HEK293 (cell line): Measurements from ENCODE around the gene ABHD12B.

Experiments used
- CTCF ChIP-seq: fragments of 450-650 bp; formaldehyde crosslinking; IDR thresholded peaks from 2 replicates; pipeline ENCODE4 v1.5.1; 2016; ENCODE audit warnings: missing biosample characterization, missing genetic modification characterization
- OVOL3 ChIP-seq: fragments of 450-650 bp; formaldehyde crosslinking; IDR thresholded peaks from 2 replicates; pipeline ENCODE4 v1.5.1; 2016; ENCODE audit warnings: missing biosample characterization, missing genetic modification characterization
- ZFP37 ChIP-seq: fragments of 450-650 bp; formaldehyde crosslinking; IDR thresholded peaks from 2 replicates; pipeline ENCODE4 v1.5.1; 2016; ENCODE audit warnings: missing biosample characterization, missing genetic modification characterization
- ZNF10 ChIP-seq: fragments of 450-650 bp; formaldehyde crosslinking; IDR thresholded peaks from 2 replicates; pipeline ENCODE4 v1.5.1; 2017; ENCODE audit warnings: missing biosample characterization, missing genetic modification characterization
- ZNF513 ChIP-seq: fragments of 450-650 bp; IDR thresholded peaks from 2 replicates; pipeline ENCODE4 v1.5.1; 2018; ENCODE audit warnings: missing biosample characterization, missing genetic modification characterization
- ZNF629 ChIP-seq: fragments of 450-650 bp; formaldehyde crosslinking; IDR thresholded peaks from 2 replicates; pipeline ENCODE4 v1.5.1; 2017; ENCODE audit warnings: missing biosample characterization, missing genetic modification characterization
- ZNF654 ChIP-seq: fragments of 450-650 bp; formaldehyde crosslinking; IDR thresholded peaks from 2 replicates; pipeline ENCODE4 v1.5.1; 2016; ENCODE audit warnings: low read depth, missing biosample characterization, missing genetic modification characterization
- ZNF664 ChIP-seq: fragments of 450-650 bp; formaldehyde crosslinking; IDR thresholded peaks from 2 replicates; pipeline ENCODE4 v1.5.1; 2016; ENCODE audit warnings: missing biosample characterization, missing genetic modification characterization
- TF ChIP-seq, protein P1 (sequence below): fragments of 450-650 bp; formaldehyde crosslinking; IDR thresholded peaks from 2 replicates; pipeline ENCODE4 v1.5.1; 2016; ENCODE audit warnings: missing biosample characterization, missing genetic modification characterization
- TF ChIP-seq, protein P2 (sequence below): fragments of 450-650 bp; formaldehyde crosslinking; IDR thresholded peaks from 2 replicates; pipeline ENCODE4 v1.5.1; 2016; ENCODE audit warnings: missing biosample characterization, missing genetic modification characterization

- TF ChIP-seq, protein P1, sequence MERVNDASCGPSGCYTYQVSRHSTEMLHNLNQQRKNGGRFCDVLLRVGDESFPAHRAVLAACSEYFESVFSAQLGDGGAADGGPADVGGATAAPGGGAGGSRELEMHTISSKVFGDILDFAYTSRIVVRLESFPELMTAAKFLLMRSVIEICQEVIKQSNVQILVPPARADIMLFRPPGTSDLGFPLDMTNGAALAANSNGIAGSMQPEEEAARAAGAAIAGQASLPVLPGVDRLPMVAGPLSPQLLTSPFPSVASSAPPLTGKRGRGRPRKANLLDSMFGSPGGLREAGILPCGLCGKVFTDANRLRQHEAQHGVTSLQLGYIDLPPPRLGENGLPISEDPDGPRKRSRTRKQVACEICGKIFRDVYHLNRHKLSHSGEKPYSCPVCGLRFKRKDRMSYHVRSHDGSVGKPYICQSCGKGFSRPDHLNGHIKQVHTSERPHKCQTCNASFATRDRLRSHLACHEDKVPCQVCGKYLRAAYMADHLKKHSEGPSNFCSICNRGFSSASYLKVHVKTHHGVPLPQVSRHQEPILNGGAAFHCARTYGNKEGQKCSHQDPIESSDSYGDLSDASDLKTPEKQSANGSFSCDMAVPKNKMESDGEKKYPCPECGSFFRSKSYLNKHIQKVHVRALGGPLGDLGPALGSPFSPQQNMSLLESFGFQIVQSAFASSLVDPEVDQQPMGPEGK = no peak
- TF ChIP-seq ZNF629 (tag by site-specific recombination) (no peak), CTCF (tag by site-specific recombination) (no peak), ZFP37 (no peak), OVOL3 (tag by site-specific recombination) (no peak), ZNF654 (tag by site-specific recombination) (no peak), ZNF10 (tag by site-specific recombination) (no peak), ZNF664 (tag by site-specific recombination) (no peak), ZNF513 (tag by site-specific recombination) (no peak)
- TF ChIP-seq, protein P2, sequence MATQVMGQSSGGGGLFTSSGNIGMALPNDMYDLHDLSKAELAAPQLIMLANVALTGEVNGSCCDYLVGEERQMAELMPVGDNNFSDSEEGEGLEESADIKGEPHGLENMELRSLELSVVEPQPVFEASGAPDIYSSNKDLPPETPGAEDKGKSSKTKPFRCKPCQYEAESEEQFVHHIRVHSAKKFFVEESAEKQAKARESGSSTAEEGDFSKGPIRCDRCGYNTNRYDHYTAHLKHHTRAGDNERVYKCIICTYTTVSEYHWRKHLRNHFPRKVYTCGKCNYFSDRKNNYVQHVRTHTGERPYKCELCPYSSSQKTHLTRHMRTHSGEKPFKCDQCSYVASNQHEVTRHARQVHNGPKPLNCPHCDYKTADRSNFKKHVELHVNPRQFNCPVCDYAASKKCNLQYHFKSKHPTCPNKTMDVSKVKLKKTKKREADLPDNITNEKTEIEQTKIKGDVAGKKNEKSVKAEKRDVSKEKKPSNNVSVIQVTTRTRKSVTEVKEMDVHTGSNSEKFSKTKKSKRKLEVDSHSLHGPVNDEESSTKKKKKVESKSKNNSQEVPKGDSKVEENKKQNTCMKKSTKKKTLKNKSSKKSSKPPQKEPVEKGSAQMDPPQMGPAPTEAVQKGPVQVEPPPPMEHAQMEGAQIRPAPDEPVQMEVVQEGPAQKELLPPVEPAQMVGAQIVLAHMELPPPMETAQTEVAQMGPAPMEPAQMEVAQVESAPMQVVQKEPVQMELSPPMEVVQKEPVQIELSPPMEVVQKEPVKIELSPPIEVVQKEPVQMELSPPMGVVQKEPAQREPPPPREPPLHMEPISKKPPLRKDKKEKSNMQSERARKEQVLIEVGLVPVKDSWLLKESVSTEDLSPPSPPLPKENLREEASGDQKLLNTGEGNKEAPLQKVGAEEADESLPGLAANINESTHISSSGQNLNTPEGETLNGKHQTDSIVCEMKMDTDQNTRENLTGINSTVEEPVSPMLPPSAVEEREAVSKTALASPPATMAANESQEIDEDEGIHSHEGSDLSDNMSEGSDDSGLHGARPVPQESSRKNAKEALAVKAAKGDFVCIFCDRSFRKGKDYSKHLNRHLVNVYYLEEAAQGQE (tag by site-specific recombination) = no peak
These were observed 25.5 kb upstream of the ABHD12B start for GRCh38 chr14:50846226-50846880.
